ES-I3 (cell line): ENCODE results near the gene GNGT2.

Experiments used
- H3K36me3 ChIP-seq: 2 replicates; pipeline ENCODE4 v1.6.1; 2013; ENCODE audit warnings: mild to moderate bottlenecking, low read length, control low read depth, moderate library complexity; ENCODE audit not compliant: insufficient read depth
- H3K4me1 ChIP-seq: 2 replicates; pipeline ENCODE4 v1.6.1; 2013; ENCODE audit warnings: mild to moderate bottlenecking, control low read depth, low read length; ENCODE audit not compliant: insufficient read depth
- H3K9ac ChIP-seq: 2 replicates; pipeline ENCODE4 v1.6.1; 2013; ENCODE audit warnings: low read depth, mild to moderate bottlenecking, low read length, moderate library complexity
- H3K9me3 ChIP-seq: 2 replicates; pipeline ENCODE4 v1.6.1; 2013; ENCODE audit warnings: mild to moderate bottlenecking, low read length, moderate library complexity; ENCODE audit not compliant: control insufficient read depth, insufficient read depth

GNGT2 gene

DNA sequence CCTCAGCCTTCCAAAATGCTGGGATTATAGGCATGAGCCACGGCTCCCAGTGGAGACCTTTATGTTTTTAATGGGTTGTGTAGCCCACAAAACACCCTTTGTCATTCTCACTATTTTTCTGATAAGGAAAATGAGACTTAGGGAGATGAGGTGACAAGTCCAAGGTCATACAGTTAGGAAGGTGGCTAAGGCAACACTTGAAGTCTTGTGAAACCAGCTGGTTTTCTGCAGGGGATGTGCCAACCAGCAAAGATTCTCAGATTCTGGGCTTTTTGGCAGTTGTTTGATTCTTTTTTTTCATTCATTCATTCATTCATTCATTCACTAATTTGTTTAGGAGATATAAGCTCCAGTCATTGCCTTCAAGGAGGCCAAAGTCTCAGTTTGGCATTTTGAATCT is 30.2 kb upstream of the GNGT2 start:
- H3K9me3 ChIP-seq, result no peaks in the 10 kb centered on the region
- H3K4me1 ChIP-seq, result peaks cover 10% of the 10 kb centered on the region; the same call in 1 of the 2 replicates
- no peak overlapping the region for H3K9ac ChIP-seq
- H3K36me3 ChIP-seq, result no peaks in the 10 kb centered on the region

DNA sequence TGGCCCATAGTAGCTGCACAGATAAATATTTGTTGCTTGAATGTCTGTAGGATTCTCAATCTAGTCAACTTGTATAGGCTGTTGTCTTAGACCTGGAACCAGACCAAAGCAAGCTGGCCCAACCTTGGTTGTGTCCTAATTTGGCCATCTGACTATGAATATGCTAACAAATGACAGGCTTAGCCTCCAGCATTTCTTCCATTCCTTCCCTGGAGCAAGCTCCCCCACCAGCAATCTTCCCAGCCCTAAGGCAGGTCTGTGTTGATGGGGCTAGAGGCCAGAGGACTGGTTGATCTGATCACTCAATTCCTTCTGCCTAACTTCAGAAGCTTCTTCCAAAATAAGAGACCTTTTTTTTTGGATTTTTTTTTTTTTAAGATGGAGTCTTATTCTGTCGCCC is 29.6 kb upstream of the GNGT2 start:
- Histone ChIP-seq H3K9me3 (no peaks in the 10 kb centered on the region), H3K9ac (no peak overlapping the region), H3K4me1 (peaks cover 13% of the 10 kb centered on the region; the same call in 1 of the 2 replicates), H3K36me3 (no peaks in the 10 kb centered on the region)

GRCh38 chr17:49235896-49236295 is 25.5 kb upstream of the GNGT2 start:
- peaks cover 26% of the 10 kb centered on the region; the same call in 1 of the 2 replicates for H3K4me1 ChIP-seq
- no peaks in the 10 kb centered on the region for H3K36me3 ChIP-seq
- no peaks in the 10 kb centered on the region for H3K9me3 ChIP-seq
- no peak overlapping the region for H3K9ac ChIP-seq

GRCh38 chr17:49234509-49235080 is 24.2 kb upstream of the GNGT2 start:
- no peaks in the 10 kb centered on the region for H3K36me3 ChIP-seq
- peaks cover 26% of the 10 kb centered on the region; the same call in 1 of the 2 replicates for H3K4me1 ChIP-seq
- no peak overlapping the region for H3K9ac ChIP-seq
- H3K9me3 ChIP-seq, result no peaks in the 10 kb centered on the region

DNA sequence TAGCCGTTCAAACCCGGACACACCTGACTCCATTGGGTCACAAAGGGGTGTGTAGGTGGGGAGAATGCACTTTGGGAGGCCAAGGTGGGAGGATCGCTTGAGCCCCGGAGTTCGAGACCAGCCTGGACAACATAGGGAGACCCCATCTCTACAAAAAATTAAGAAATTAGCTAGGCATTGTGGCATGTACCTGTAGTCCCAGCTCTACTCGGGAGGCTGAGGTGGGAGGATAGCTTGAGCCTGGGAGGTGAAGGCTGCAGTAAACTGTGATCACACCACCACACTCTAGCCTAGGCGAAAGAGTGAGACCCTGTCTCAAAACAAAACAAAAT is 21.2 kb upstream of the GNGT2 start:
- no peaks in the 10 kb centered on the region for H3K9me3 ChIP-seq
- no peaks in the 10 kb centered on the region for H3K36me3 ChIP-seq
- peaks cover 24% of the 10 kb centered on the region; the same call in 1 of the 2 replicates for H3K4me1 ChIP-seq
- peak overlapping the region; percentile 64; the same call in 1 of the 2 replicates for H3K9ac ChIP-seq

- H3K9me3 ChIP-seq, result no peaks in the 10 kb centered on the region
- peak within 1 kb of the TSS; percentile 64 for H3K9ac ChIP-seq
- H3K4me1 ChIP-seq, result peaks cover 22% of the 10 kb centered on the region; the same call in 1 of the 2 replicates
- H3K36me3 ChIP-seq, result no peaks in the 10 kb centered on the region
These were observed 20.5 kb upstream of the GNGT2 start, which contains the start of gene PHOSPHO1 for GRCh38 chr17:49230636-49231562. TSS of gene PHOSPHO1 (minus strand) at chr17:49230787. CDS start at chr17:49226691, 4,096 bp downstream.

GRCh38 chr17:49229805-49230600 is 19.6 kb upstream of the GNGT2 start:
- peak overlapping the region; percentile 64 for H3K9ac ChIP-seq
- peaks cover 19% of the 10 kb centered on the region; the same call in 1 of the 2 replicates for H3K4me1 ChIP-seq
- no peaks in the 10 kb centered on the region for H3K9me3 ChIP-seq
- H3K36me3 ChIP-seq, result no peaks in the 10 kb centered on the region

DNA sequence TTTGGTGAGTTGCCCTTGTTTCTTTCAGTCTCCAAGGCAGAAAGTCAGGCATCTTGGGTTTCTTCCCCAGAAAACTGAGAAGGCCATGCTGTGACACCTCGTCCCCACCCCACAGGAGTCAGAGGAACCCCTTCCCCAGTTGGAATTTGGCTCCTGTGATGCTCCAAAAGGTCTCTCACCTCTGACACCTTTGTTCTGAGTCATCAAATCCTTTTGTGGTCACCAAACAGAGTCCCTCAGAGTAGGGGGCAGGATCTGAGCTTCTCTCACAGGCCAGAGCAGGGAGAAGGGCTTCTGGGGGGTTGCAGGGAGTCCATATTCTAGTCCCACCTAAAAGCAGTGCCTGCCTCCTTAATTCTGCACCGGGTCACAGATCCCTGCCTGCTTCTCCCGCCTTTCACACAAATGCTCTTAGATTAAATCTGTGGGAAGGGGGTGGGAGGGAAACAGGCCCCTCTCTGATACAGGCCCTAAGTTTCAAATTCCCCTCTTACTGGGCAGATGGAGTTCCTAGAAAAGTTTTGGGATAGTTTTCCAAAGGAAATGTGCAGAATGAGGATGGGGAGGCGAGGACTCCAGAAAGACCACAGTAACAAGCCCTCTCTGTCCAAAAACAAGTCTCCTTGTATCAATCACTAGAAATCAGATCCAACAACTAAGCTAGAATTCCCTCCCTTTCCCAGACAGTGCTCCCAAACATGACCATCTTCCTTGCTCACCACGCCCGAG is 18.9 kb upstream of the GNGT2 start:
- Histone ChIP-seq H3K9me3 (no peaks in the 10 kb centered on the region), H3K36me3 (no peaks in the 10 kb centered on the region), H3K9ac (no peak overlapping the region; the same call in 1 of the 2 replicates), H3K4me1 (peaks cover 13% of the 10 kb centered on the region; the same call in 1 of the 2 replicates)

GRCh38 chr17:49227436-49228261 is 17.3 kb upstream of the GNGT2 start:
- Histone ChIP-seq H3K9me3 (no peaks in the 10 kb centered on the region), H3K9ac (no peak overlapping the region)

DNA sequence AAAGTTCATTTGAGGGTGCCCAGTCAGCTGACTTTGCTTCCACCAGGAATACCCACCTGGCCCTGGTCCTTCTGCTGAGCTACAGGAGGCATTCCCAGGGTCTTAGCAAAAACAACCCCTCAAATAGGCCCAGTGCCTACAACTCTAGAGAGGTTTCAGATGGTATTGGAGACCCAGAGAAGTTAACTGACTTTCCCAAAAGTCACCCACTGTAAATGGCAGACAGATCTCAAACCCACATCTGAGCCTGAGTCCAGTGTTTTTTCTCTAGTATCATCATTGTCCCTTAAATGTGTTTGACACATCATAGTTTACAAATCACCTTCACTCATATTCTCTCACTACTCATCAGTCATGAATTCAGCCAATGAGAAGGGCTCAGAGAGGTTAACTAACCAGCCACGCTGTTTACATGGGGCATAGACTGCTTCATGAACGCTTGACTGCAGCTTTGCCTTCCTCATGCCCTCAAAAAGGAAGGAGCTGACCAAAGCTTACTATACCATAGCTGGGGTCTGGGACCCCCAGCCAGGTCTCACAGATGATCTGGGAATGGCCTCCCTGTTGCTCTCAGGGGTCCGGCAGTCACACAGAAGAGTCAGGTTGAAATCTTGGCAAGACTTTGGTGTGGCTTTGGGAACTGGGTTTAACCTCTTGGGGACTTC is 16.5 kb upstream of the GNGT2 start:
- Histone ChIP-seq H3K36me3 (no peaks in the 10 kb centered on the region), H3K9me3 (no peaks in the 10 kb centered on the region), H3K4me1 (peaks cover 7% of the 10 kb centered on the region; the same call in 1 of the 2 replicates), H3K9ac (no peak overlapping the region)

More at GRCh38 chr17:49227436-49228261, 17.3 kb upstream of the GNGT2 start:
- H3K4me1 ChIP-seq, result peaks cover 7% of the 10 kb centered on the region; the same call in 1 of the 2 replicates
- no peaks in the 10 kb centered on the region for H3K36me3 ChIP-seq

DNA sequence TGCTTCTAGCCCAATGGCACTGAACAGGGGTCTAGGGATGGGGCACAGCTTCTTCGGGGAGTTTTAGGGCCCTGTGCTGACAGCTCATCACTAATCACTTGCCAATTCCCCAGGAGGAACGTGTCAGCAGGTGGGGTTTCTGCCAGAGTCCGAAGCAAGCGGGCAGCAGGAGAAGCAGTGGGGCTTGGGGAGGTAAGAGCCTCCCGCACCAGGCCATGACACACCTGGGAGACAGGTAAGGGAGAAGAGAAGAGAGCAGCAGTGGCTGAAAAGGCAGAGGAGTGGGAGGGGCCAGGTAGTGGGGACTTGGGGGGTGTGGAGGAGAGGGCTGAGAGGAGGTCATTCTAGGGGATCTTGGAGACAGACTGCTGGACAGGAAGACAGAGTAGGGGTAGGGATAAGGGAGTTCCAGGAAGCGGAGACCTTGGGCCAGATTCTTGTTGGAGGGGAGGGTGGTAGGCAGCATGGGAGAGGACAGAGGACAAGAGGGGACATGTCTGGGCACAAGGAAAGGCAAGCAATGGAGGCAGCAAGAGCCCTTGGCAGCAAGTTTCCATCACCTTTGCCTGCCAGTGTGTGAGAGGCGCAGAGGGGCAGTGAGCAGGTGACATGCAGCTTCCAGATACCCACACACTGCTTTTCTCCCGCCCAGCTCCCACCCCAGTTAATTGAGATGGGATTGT is 15.3 kb upstream of the GNGT2 start:
- Histone ChIP-seq H3K4me1 (peaks cover 7% of the 10 kb centered on the region; the same call in 1 of the 2 replicates), H3K36me3 (no peaks in the 10 kb centered on the region), H3K9me3 (no peaks in the 10 kb centered on the region), H3K9ac (no peak overlapping the region)

GRCh38 chr17:49224997-49225337 is 14.6 kb upstream of the GNGT2 start:
- Histone ChIP-seq H3K36me3 (no peaks in the 10 kb centered on the region), H3K9me3 (no peaks in the 10 kb centered on the region), H3K4me1 (peaks cover 7% of the 10 kb centered on the region; the same call in 1 of the 2 replicates), H3K9ac (peak overlapping the region; percentile 52; the same call in 1 of the 2 replicates)
